Caco-2 (cell line): ENCODE results near the gene FN3K. TPM values are rescaled to one million over a fixed set of nuclear protein-coding genes. Genes with fewer than 3 reads are reported as not detected.

Experiments
- BruUV-seq: library from RNA; stranded (reverse); fragments of 400-500 nt; replicated peaks from 2 replicates; lab custom pipeline; 2021; lab: Mats Ljungman, UMichigan
- CTCF ChIA-PET: fragments of 300-600 bp; sonication (Branson Sonifier 250); formaldehyde crosslinking; loops from one replicate; lab custom pipeline; 2022; ENCODE audit warnings: antibody characterized with exemption; lab: Charles Lee
- POLR2A ChIA-PET: fragments of 300-600 bp; sonication (Branson Sonifier 250); formaldehyde crosslinking; loops from one replicate; lab custom pipeline; 2022; ENCODE audit warnings: antibody characterized with exemption; lab: Charles Lee
- DNase-seq, 2 experiments: peaks; one replicate each; pipeline versions ENCODE4 v3.0.0 to v3.0.0-alpha.2; 2020 to 2022
- H3K27me3 ChIP-seq: replicated peaks from 2 replicates; pipeline ENCODE4 v1.6.0; 2011; ENCODE audit warnings: low read length; ENCODE audit not compliant: control insufficient read depth, insufficient read depth
- H3K36me3 ChIP-seq: 2 replicates; pipeline ENCODE4 v1.5.1; 2011; ENCODE audit warnings: low read length; ENCODE audit not compliant: control insufficient read depth, insufficient read depth
- H3K4me1 ChIP-seq: fragments of 250-450 bp; sonication (Bioruptor Pico); 2 replicates; pipeline ENCODE4 v1.5.1; 2020; ENCODE audit warnings: mild to moderate bottlenecking
- H3K4me3 ChIP-seq: 2 replicates; pipeline ENCODE4 v1.5.1; 2011; ENCODE audit warnings: low read depth, mild to moderate bottlenecking, control low read depth, low read length
- H3K9me3 ChIP-seq: fragments of 250-450 bp; sonication (Bioruptor Pico); 2 replicates; pipeline ENCODE4 v1.5.1; 2020; ENCODE audit warnings: mild to moderate bottlenecking, moderate library complexity
- H3K27ac Mint-ChIP-seq: one replicate; pipeline ENCODE4 v1.8.0; 2022; ENCODE audit warnings: mixed read lengths; ENCODE audit not compliant: unreplicated experiment
- H3K27me3 Mint-ChIP-seq: one replicate; pipeline ENCODE4 v1.8.0; 2022; ENCODE audit warnings: mixed read lengths; ENCODE audit not compliant: insufficient read depth, unreplicated experiment
- H3K36me3 Mint-ChIP-seq: one replicate; pipeline ENCODE4 v1.8.0; 2022; ENCODE audit warnings: mild to moderate bottlenecking, mixed read lengths; ENCODE audit not compliant: insufficient read depth, unreplicated experiment
- H3K4me1 Mint-ChIP-seq: one replicate; pipeline ENCODE4 v1.8.0; 2022; ENCODE audit warnings: low read depth, mixed read lengths; ENCODE audit not compliant: unreplicated experiment
- H3K4me3 Mint-ChIP-seq: one replicate; pipeline ENCODE4 v1.8.0; 2022; ENCODE audit warnings: mild to moderate bottlenecking, moderate library complexity, mixed read lengths; ENCODE audit not compliant: unreplicated experiment
- H3K9me3 Mint-ChIP-seq: one replicate; pipeline ENCODE4 v1.8.0; 2022; ENCODE audit warnings: mixed read lengths; ENCODE audit not compliant: unreplicated experiment
- CTCF ChIP-seq, 2 experiments: fragments of 200-600 bp in 1 of 2; IDR thresholded peaks; 1 replicate in 1 of 2; 2 replicates in 1 of 2; pipeline versions ENCODE4 v1.5.1 to v1.8.0; 2011 to 2022; ENCODE audit warnings: antibody characterized with exemption in 1 of 2, control low read depth in 1 of 2, inconsistent platforms in 1 of 2, low read depth in 1 of 2, low read length in 1 of 2, mild to moderate bottlenecking in 1 of 2, moderate library complexity in 1 of 2; ENCODE audit not compliant: insufficient read depth in 1 of 2, severe bottlenecking in 1 of 2, unreplicated experiment in 1 of 2
- intact Hi-C: fragments of 100-400 bp; cut with micrococcal nuclease; formaldehyde crosslinking; loops from one replicate; pipeline ENCODE4 v1.10.0; 2022; ENCODE audit not compliant: unreplicated experiment
- total RNA-seq: library from RNA; stranded (reverse); gene quantifications from 2 replicates; pipeline ENCODE4 v1.2.3, GENCODE V29; 2022

Gene FN3K
- total RNA-seq, 1 experiment from 2014 or later: 55.7 TPM

DNA sequence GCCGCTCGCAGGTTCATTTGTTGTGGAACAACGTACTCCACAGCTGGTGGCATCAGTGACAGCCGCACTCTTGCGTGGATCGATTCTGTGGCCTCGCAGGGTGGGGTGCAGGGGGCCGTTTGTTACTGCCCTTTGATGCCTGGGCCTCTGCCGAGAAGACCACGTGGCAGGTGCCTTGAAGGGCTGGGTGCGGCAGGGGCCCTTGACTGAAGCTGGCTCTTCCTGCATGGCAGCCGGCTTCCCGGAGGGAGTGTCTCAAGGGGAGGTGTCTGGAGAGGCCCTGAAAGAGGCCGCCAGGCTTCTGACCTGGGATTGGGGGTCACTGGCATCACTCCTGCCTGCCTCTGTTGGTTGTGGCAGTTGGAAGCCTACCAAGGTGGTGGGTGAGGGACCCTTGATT lies 60.2 kb downstream of the FN3K start:
- no peak for DNase-seq
- H3K4me3 ChIP-seq: no peak overlapping the region
- no peaks in the 10 kb centered on the region for H3K4me1 Mint-ChIP-seq
- peaks cover 34% of the 10 kb centered on the region for H3K36me3 Mint-ChIP-seq
- H3K4me1 ChIP-seq: no peaks in the 10 kb centered on the region
- no TSS peak for BruUV-seq
- ChIA-PET POLR2A (no interaction called here), CTCF (no interaction called here)
- H3K27me3 ChIP-seq: no peaks in the 10 kb centered on the region
- TF ChIP-seq CTCF (IDR thresholded peaks at IDR 0.05; ENCODE audit: insufficient read depth in 1 of 2, low read depth in 1 of 2, low read length in 1 of 2, severe bottlenecking in 1 of 2, unreplicated experiment in 1 of 2): no peak
- intact Hi-C loops: loop anchor here (10.0 kb wide), 1 partner anchor 321 kb away; no protein-coding TSS in a partner anchor
- no peaks in the 10 kb centered on the region for H3K9me3 ChIP-seq
- H3K27me3 Mint-ChIP-seq: no peaks in the 10 kb centered on the region
- H3K36me3 ChIP-seq: peaks cover 3% of the 10 kb centered on the region
- H3K4me3 Mint-ChIP-seq: no peak overlapping the region
- H3K27ac Mint-ChIP-seq: no peak overlapping the region
- no peaks in the 10 kb centered on the region for H3K9me3 Mint-ChIP-seq

- H3K27me3 Mint-ChIP-seq: no peaks in the 10 kb centered on the region
- CTCF ChIA-PET: no interaction called here
- Histone ChIP-seq H3K9me3 (no peaks in the 10 kb centered on the region), H3K27me3 (no peaks in the 10 kb centered on the region), H3K36me3 (peaks cover 5% of the 10 kb centered on the region), H3K4me1 (no peaks in the 10 kb centered on the region), H3K4me3 (no peak overlapping the region)
- H3K4me1 Mint-ChIP-seq: no peaks in the 10 kb centered on the region
- H3K9me3 Mint-ChIP-seq: peaks cover 14% of the 10 kb centered on the region
- peaks cover 43% of the 10 kb centered on the region for H3K36me3 Mint-ChIP-seq
- POLR2A ChIA-PET: no interaction called here
- no peak overlapping the region for H3K4me3 Mint-ChIP-seq
- no peak for TF ChIP-seq CTCF (IDR thresholded peaks at IDR 0.05; ENCODE audit: insufficient read depth in 1 of 2, low read depth in 1 of 2, low read length in 1 of 2, severe bottlenecking in 1 of 2, unreplicated experiment in 1 of 2)
- no TSS peak for BruUV-seq
- no peak for DNase-seq
- no peak overlapping the region for H3K27ac Mint-ChIP-seq
- intact Hi-C loops: loop anchor here (10.0 kb wide), 1 partner anchor 322 kb away; no protein-coding TSS in a partner anchor
Observed at GRCh38 chr17:82797061-82797460, 61.6 kb downstream of the FN3K start.

GRCh38 chr17:82798752-82799151 lies 63.3 kb downstream of the FN3K start:
- Mint-ChIP-seq H3K27ac (no peak overlapping the region), H3K4me3 (no peak overlapping the region), H3K36me3 (peaks cover 47% of the 10 kb centered on the region), H3K27me3 (no peaks in the 10 kb centered on the region), H3K9me3 (peaks cover 14% of the 10 kb centered on the region), H3K4me1 (no peaks in the 10 kb centered on the region)
- BruUV-seq: no TSS peak
- CTCF ChIA-PET: no interaction called here
- Histone ChIP-seq H3K36me3 (peaks cover 5% of the 10 kb centered on the region), H3K4me3 (no peak overlapping the region), H3K4me1 (no peaks in the 10 kb centered on the region), H3K9me3 (no peaks in the 10 kb centered on the region), H3K27me3 (no peaks in the 10 kb centered on the region)
- TF ChIP-seq CTCF (IDR thresholded peaks at IDR 0.05; ENCODE audit: insufficient read depth in 1 of 2, low read depth in 1 of 2, low read length in 1 of 2, severe bottlenecking in 1 of 2, unreplicated experiment in 1 of 2): no peak
- DNase-seq: no peak
- intact Hi-C loops: loop anchor here (10.0 kb wide), 1 partner anchor 324 kb away; no protein-coding TSS in a partner anchor
- POLR2A ChIA-PET: no interaction called here
